ENCODE results near the gene ATP11C. TPM values are rescaled to one million over a fixed set of nuclear protein-coding genes. Genes with fewer than 3 reads are reported as not detected.

The ATP11C gene
- total RNA-seq, 4 donors from 2014 or later, result 20.4 to 33.3 (median 27.3) TPM

DNA sequence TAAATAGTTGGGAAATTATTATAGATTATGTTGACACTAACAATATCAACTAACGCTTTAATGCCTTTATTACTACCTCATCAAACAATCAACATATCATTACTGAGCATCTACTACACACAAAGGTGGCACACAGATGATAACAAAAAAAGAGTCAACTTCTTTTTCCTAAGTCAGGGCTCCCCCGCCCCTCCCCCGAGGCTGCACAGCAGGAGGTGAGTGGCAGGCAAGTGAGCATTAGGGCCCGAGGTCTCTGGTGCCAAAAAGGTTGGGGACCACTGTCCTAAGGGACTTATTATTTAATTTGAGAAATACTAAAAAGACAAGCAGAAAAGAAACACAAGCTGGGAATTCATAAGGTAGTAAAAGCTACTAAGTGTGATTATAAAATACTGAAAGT, 174.6 kb downstream of the ATP11C start:
- H3K27me3 ChIP-seq, result no peaks in the 10 kb centered on the region
- no peak overlapping the region for H3K27ac ChIP-seq
- WGBS, 2 donors (ENCODE audit: low coverage in 1 of 2), result 81 to 90% methylated on average over 2 to 4 of the region's 4 CpGs
- peaks cover 0 to 6% of the 10 kb centered on the region in 2 donors for H3K36me3 ChIP-seq
- no peak for ATAC-seq
- no peak overlapping the region for H3K4me3 ChIP-seq
- H3K4me1 ChIP-seq, result no peaks in the 10 kb centered on the region
- TF ChIP-seq, protein P1, sequence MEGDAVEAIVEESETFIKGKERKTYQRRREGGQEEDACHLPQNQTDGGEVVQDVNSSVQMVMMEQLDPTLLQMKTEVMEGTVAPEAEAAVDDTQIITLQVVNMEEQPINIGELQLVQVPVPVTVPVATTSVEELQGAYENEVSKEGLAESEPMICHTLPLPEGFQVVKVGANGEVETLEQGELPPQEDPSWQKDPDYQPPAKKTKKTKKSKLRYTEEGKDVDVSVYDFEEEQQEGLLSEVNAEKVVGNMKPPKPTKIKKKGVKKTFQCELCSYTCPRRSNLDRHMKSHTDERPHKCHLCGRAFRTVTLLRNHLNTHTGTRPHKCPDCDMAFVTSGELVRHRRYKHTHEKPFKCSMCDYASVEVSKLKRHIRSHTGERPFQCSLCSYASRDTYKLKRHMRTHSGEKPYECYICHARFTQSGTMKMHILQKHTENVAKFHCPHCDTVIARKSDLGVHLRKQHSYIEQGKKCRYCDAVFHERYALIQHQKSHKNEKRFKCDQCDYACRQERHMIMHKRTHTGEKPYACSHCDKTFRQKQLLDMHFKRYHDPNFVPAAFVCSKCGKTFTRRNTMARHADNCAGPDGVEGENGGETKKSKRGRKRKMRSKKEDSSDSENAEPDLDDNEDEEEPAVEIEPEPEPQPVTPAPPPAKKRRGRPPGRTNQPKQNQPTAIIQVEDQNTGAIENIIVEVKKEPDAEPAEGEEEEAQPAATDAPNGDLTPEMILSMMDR (IDR thresholded peaks at IDR 0.05), result no peak
- peaks cover 0 to 11% (median 0%) of the 10 kb centered on the region in 3 donors for H3K9me3 ChIP-seq

DNA sequence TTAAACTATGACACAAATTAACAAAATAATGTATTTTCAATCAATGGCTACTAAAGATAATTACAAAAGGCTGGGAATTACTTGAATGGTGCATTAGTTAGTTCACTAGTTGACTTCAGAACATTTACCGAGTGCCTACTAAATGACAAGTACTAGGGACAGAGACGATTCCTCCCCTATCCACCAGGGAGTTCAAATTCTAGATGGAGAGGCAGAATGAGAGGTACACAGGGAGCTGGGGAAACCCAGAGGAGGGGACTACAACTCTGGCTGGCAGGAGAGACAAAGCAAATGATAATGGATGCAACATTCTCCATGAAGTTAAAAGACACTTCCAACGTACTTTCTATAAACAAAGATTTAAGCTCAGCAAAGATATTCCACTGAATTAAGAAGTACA, 181.8 kb downstream of the ATP11C start:
- Histone ChIP-seq H3K27me3 (no peaks in the 10 kb centered on the region), H3K4me3 (no peak overlapping the region), H3K27ac (no peak overlapping the region), H3K4me1 (no peaks in the 10 kb centered on the region), H3K9me3 (peaks cover 0 to 11% (median 0%) of the 10 kb centered on the region in 3 donors), H3K36me3 (no peaks in the 10 kb centered on the region)
- TF ChIP-seq POLR2A (IDR thresholded peaks at IDR 0.05) (no peak), EP300 (IDR thresholded peaks at IDR 0.05) (no peak), POLR2AphosphoS5 (IDR thresholded peaks at IDR 0.05) (no peak)
- TF ChIP-seq, protein P1 (IDR thresholded peaks at IDR 0.05), result no peak
- 60 to 75% methylated on average over 2 to 3 of the region's 3 CpGs for WGBS, 2 donors (ENCODE audit: low coverage in 1 of 2)
- ATAC-seq, result no peak

DNA sequence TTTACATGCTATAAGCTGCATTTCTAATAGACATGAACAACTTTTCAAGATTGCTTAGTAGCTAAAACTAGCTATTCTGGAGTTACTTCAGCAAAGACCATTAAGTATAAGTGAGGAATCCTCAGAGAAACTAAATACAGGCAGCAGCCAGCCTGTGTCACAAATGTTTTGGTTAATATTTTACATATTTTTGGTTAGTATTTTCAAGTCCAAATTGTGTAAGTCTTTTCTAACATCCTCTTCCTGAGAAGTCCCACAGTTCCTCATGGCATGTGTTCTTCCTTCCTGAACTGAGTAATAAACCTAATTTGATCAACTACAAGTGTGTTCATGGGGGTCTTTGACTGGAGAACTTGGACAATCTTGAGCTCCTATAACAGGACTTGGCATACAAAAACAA, 182.5 kb downstream of the ATP11C start:
- Histone ChIP-seq H3K27me3 (no peaks in the 10 kb centered on the region), H3K36me3 (peaks cover 0 to 4% of the 10 kb centered on the region in 2 donors), H3K4me1 (no peaks in the 10 kb centered on the region), H3K4me3 (no peak overlapping the region), H3K9me3 (peaks cover 0 to 11% (median 0%) of the 10 kb centered on the region in 3 donors), H3K27ac (no peak overlapping the region)
- no peak for TF ChIP-seq POLR2AphosphoS5 (IDR thresholded peaks at IDR 0.05)
- TF ChIP-seq, protein P1 (IDR thresholded peaks at IDR 0.05), result no peak
- TF ChIP-seq POLR2A (IDR thresholded peaks at IDR 0.05), result no peak
- TF ChIP-seq EP300 (IDR thresholded peaks at IDR 0.05), result no peak
- ATAC-seq, result no peak

DNA sequence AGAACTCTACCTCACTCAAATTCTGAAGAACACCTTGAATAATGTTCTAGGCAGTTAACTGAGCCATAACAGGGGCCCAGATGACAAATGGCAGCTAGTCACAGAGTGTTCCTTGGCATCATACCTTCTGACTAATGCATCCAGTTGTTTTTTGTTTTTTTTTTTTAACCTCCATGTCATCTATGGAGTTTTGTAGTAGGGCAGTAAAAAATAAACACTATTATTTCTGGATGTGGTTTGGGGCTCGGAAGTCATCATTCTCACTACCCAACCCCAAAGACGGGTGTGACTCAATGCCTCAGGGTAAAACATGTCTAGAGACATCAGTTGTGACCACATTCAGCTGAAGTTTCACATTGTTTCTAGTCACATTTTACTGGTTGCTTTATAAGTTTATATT, 193.7 kb downstream of the ATP11C start:
- TF ChIP-seq POLR2A (IDR thresholded peaks at IDR 0.05) (no peak), EP300 (IDR thresholded peaks at IDR 0.05) (no peak), POLR2AphosphoS5 (IDR thresholded peaks at IDR 0.05) (no peak)
- TF ChIP-seq, protein P1 (IDR thresholded peaks at IDR 0.05), result no peak
- Histone ChIP-seq H3K27me3 (no peaks in the 10 kb centered on the region), H3K4me1 (no peaks in the 10 kb centered on the region), H3K36me3 (peaks cover 0 to 28% of the 10 kb centered on the region in 2 donors), H3K4me3 (no peak overlapping the region), H3K27ac (no peak overlapping the region), H3K9me3 (no peaks in the 10 kb centered on the region)
- WGBS, 2 donors (ENCODE audit: low coverage in 1 of 2), result 63 to 80% methylated on average over 1 to 2 of the region's 2 CpGs
- no peak for ATAC-seq

DNA sequence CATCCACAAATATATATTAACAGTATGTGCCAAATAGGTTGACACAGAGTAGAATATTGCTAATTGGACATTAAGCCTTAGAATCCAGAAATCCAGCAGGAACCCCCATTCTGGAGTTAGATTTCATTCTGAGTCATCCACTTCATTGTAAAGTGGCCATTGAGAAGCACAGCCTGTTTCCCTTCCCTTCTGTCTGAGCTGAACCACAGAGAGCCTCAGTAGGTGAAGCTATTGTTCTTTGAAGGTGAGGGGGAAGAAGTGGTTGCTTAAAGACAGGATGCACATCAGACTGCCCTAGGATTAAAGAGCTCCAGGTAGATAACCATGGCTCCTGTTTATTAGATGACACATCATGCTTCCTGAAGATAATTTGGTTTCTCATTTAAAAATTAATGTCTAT, 194.3 kb downstream of the ATP11C start:
- H3K9me3 ChIP-seq, result no peaks in the 10 kb centered on the region
- TF ChIP-seq EP300 (IDR thresholded peaks at IDR 0.05), result no peak
- TF ChIP-seq, protein P1 (IDR thresholded peaks at IDR 0.05), result no peak
- no peaks in the 10 kb centered on the region for H3K4me1 ChIP-seq
- no peak overlapping the region for H3K27ac ChIP-seq
- no peak overlapping the region for H3K4me3 ChIP-seq
- H3K36me3 ChIP-seq, result peaks cover 0 to 28% of the 10 kb centered on the region in 2 donors
- ATAC-seq, result no peak
- H3K27me3 ChIP-seq, result no peaks in the 10 kb centered on the region

Data from gastroesophageal sphincter (tissue), 4 donors.